CD4-positive, alpha-beta T cell (primary cell): ENCODE data around the gene LDLRAD4. TPM values are rescaled to one million over a fixed set of nuclear protein-coding genes. Genes with fewer than 3 reads are reported as not detected.
"Not testable (repeated sequence)": the region's sequence is repeated elsewhere in the genome, so short reads cannot be mapped to it uniquely, and the experiment has no call there.

Source experiments
- ATAC-seq: fragments of 200-7000 bp; cut with Tn5 transposase; one replicate; pipeline ENCODE4 v1.10.0; 2022; ENCODE audit warnings: mild to moderate bottlenecking; ENCODE audit not compliant: poor library complexity
- CTCF ChIA-PET: fragments of 350-600 bp; sonication (Branson Sonifier 250); formaldehyde crosslinking; loops from one replicate; lab custom pipeline; 2021; ENCODE audit warnings: antibody characterized with exemption, inconsistent platforms; lab: Charles Lee
- POLR2A ChIA-PET: fragments of 350-600 bp; sonication (Branson Sonifier 250); formaldehyde crosslinking; loops from one replicate; lab custom pipeline; 2021; ENCODE audit warnings: antibody characterized with exemption, inconsistent platforms; lab: Charles Lee
- DNase-seq, 14 experiments: peaks; one replicate each; pipeline ENCODE4 v3.0.0-alpha.2; 2013 to 2020; ENCODE audit warnings: mixed read lengths in 2 of 14
- H3K27ac ChIP-seq, 2 donors: one replicate each; pipeline versions ENCODE4 v1.5.1 to v1.7.0; 2013; ENCODE audit warnings: low read length in 2 of 2, low read depth in 1 of 2, mild to moderate bottlenecking in 1 of 2
- H3K27me3 ChIP-seq, 2 experiments: 1 replicate in 1 of 2; 2 replicates in 1 of 2; pipeline versions ENCODE4 v1.6.1 to v1.7.0; 2013; ENCODE audit warnings: low read length in 2 of 2, control low read depth in 1 of 2, mild to moderate bottlenecking in 1 of 2, moderate library complexity in 1 of 2; ENCODE audit not compliant: insufficient read depth in 2 of 2, control insufficient read depth in 1 of 2
- H3K36me3 ChIP-seq: one replicate; pipeline ENCODE4 v1.6.1; 2013; ENCODE audit warnings: low read length, control low read depth; ENCODE audit not compliant: insufficient read depth
- H3K4me1 ChIP-seq: one replicate; pipeline ENCODE4 v1.6.1; 2013; ENCODE audit warnings: low read length, control low read depth; ENCODE audit not compliant: insufficient read depth
- H3K4me3 ChIP-seq: one replicate; pipeline ENCODE4 v1.5.1; 2013; ENCODE audit warnings: mild to moderate bottlenecking, low read length, moderate library complexity
- H3K9me3 ChIP-seq, 2 experiments: 1 replicate in 1 of 2; 2 replicates in 1 of 2; pipeline versions ENCODE4 v1.6.1 to v1.7.0; 2013; ENCODE audit warnings: low read length in 2 of 2, mild to moderate bottlenecking in 2 of 2, control low read depth in 1 of 2, moderate library complexity in 1 of 2; ENCODE audit not compliant: control insufficient read depth in 1 of 2, insufficient read depth in 1 of 2
- H3K27ac Mint-ChIP-seq: one replicate; pipeline ENCODE4 v1.8.0; 2020; ENCODE audit warnings: mixed read lengths
- H3K27me3 Mint-ChIP-seq: one replicate; pipeline ENCODE4 v1.8.0; 2021; ENCODE audit warnings: mixed read lengths
- H3K36me3 Mint-ChIP-seq: one replicate; pipeline ENCODE4 v1.8.0; 2021; ENCODE audit warnings: low read depth, mixed read lengths
- H3K4me1 Mint-ChIP-seq: one replicate; pipeline ENCODE4 v1.8.0; 2021; ENCODE audit warnings: low read depth, mixed read lengths
- H3K4me3 Mint-ChIP-seq: one replicate; pipeline ENCODE4 v1.8.0; 2020; ENCODE audit warnings: mild to moderate bottlenecking, mixed read lengths
- H3K9me3 Mint-ChIP-seq: one replicate; pipeline ENCODE4 v1.8.0; 2020; ENCODE audit warnings: mixed read lengths
- CTCF ChIP-seq: fragments of 200-600 bp; IDR thresholded peaks from one replicate; pipeline ENCODE4 v1.8.0; 2022; ENCODE audit warnings: antibody characterized with exemption, mild to moderate bottlenecking
- intact Hi-C, 2 experiments: fragments of 100-400 bp; cut with DNase I in 1 of 2; cut with micrococcal nuclease in 1 of 2; formaldehyde crosslinking; loops; one replicate each; pipeline versions ENCODE4 v1.15.1 to v1.9.0; 2023 to 2025; cut with DNase I, micrococcal nuclease
- total RNA-seq, 174 experiments: library from RNA in 2 of 174; stranded (reverse) in 2 of 174; gene quantifications; one replicate each; pipeline ENCODE4 v1.2.3 and lab custom pipeline; 2021 to 2026

LDLRAD4 gene
- total RNA-seq, 2 experiments from 2014 or later: 51.9 to 52.7 TPM

DNA sequence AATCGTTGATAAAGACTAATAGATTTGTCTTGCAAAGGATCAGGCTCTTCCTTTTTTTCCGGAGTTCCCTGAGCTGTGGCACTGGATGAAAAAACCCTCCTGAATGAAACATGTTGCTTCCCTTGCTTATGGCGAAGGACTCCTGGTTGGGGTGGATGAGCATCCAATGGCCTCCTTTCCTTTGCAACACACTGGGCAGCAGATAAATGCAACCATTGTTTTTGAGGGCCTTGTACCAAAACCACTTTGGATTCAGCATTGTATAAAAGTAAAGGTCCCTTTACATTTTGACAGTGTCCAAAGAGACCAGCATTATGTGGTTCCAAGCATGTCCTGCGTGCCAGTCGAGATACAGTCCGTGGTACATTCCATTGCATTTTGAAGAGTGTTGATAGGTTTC, 463.1 kb downstream of the LDLRAD4 start:
- Mint-ChIP-seq H3K4me1 (peaks cover 26% of the 10 kb centered on the region), H3K27me3 (no peaks in the 10 kb centered on the region), H3K4me3 (no peak overlapping the region), H3K36me3 (peaks cover 22% of the 10 kb centered on the region), H3K27ac (no peak overlapping the region), H3K9me3 (no peaks in the 10 kb centered on the region)
- H3K27me3 ChIP-seq: no peaks in the 10 kb centered on the region
- ChIA-PET CTCF (no interaction called here), POLR2A (no interaction called here)
- DNase-seq (no peak), ATAC-seq (no peak)
- H3K4me1 ChIP-seq: no peaks in the 10 kb centered on the region
- intact Hi-C loops: no loop called here
- no peak overlapping the region for H3K27ac ChIP-seq
- no peak for TF ChIP-seq CTCF
- H3K4me3 ChIP-seq: no peak overlapping the region
- no peaks in the 10 kb centered on the region for H3K36me3 ChIP-seq
- H3K9me3 ChIP-seq: no peaks in the 10 kb centered on the region

GRCh38 chr18:13684546-13684945, 466.0 kb downstream of the LDLRAD4 start:
- Histone ChIP-seq H3K9me3 (no peaks in the 10 kb centered on the region), H3K36me3 (no peaks in the 10 kb centered on the region), H3K27me3 (no peaks in the 10 kb centered on the region), H3K27ac (no peak overlapping the region), H3K4me3 (no peak overlapping the region), H3K4me1 (no peaks in the 10 kb centered on the region)
- TF ChIP-seq CTCF: no peak
- CTCF ChIA-PET: no interaction called here
- Mint-ChIP-seq H3K27me3 (no peaks in the 10 kb centered on the region), H3K4me3 (no peak overlapping the region), H3K36me3 (peaks cover 22% of the 10 kb centered on the region), H3K9me3 (no peaks in the 10 kb centered on the region), H3K4me1 (peaks cover 35% of the 10 kb centered on the region), H3K27ac (no peak overlapping the region)
- ATAC-seq (no peak), DNase-seq (no peak)
- POLR2A ChIA-PET: no interaction called here
- intact Hi-C loops: no loop called here

DNA sequence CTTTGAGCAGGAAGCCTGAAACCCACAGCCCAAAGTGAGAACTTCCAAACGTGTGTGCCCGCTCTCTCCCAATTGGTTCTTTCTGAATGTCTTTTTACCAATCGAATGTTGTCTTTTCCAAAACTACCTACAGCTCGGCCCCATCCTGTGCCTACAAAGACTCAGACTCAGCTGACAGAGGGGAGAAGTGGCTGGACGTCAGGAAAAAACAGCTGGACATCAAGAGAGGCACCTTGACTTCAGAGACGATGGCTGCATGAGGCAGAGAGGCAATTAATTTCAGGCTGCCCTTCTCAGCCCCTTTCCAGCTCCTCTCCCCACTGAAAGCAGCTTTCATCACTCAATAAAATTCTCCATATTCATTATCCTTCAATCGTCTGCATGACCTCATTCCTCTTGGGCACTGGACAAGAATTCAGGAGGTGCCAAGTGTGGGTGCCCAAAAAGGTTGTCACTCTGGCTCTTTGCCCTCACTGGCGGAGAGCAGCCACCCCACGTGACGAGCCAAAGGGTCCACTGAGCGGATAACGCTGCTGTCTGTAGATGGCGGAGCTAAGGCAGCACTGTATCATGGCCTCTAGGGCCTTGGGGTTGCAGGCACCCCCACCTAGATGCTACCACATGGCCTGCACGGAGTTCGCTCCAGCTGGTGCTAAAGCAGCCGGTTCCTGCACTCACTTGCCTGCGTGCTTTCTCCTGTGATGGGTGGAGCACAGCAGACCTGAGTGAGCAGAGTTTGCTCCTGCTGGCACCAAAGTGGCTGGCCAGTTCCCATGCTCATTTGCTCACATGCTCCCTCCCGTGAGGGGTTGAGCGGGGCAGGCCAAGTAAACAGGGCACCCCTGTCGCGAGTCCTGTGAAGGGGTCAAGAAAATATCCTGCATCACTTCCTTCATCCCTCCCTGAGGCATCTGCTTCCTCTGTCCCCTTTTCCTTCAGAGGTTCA, 469.9 kb downstream of the LDLRAD4 start:
- Mint-ChIP-seq H3K9me3 (no peaks in the 10 kb centered on the region), H3K36me3 (peaks cover 22% of the 10 kb centered on the region), H3K4me3 (no peak overlapping the region), H3K27me3 (no peaks in the 10 kb centered on the region), H3K4me1 (peaks cover 36% of the 10 kb centered on the region), H3K27ac (no peak overlapping the region)
- H3K4me3 ChIP-seq: no peak overlapping the region
- intact Hi-C loops: no loop called here
- no peak for DNase-seq
- no peaks in the 10 kb centered on the region for H3K27me3 ChIP-seq
- no peak for ATAC-seq
- no peaks in the 10 kb centered on the region for H3K9me3 ChIP-seq
- ChIA-PET CTCF (no interaction called here), POLR2A (no interaction called here)
- no peaks in the 10 kb centered on the region for H3K4me1 ChIP-seq
- no peak for TF ChIP-seq CTCF
- no peak overlapping the region for H3K27ac ChIP-seq
- H3K36me3 ChIP-seq: no peaks in the 10 kb centered on the region

DNA sequence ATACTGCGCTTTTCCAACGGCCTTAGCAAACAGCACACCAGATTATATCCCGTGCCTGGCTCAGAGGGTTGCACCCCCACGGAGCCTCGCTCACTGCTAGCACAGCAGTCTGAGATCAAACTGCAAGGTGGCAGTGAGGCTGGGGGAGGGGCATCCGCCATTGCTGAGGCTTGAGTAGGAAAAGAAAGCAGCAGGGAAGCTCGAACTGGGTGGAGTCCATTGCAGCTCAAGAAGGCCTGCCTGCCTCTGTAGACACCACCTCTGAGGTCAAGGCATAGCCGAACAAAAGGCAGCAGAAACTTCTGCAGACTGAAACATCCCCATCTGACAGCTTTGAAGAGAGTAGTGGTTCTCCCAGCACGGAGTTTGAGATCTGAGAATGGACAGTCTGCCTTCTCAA, 471.5 kb downstream of the LDLRAD4 start:
- ATAC-seq, intact Hi-C loops, H3K27me3 ChIP-seq, H3K4me1 ChIP-seq, CTCF ChIA-PET, H3K27me3 Mint-ChIP-seq, H3K4me3 ChIP-seq, H3K4me3 Mint-ChIP-seq, H3K9me3 ChIP-seq, H3K27ac ChIP-seq, H3K27ac Mint-ChIP-seq, DNase-seq, H3K9me3 Mint-ChIP-seq, H3K36me3 ChIP-seq, POLR2A ChIA-PET: not testable (repeated sequence)
- peaks cover 33% of the 10 kb centered on the region for H3K4me1 Mint-ChIP-seq
- peaks cover 23% of the 10 kb centered on the region for H3K36me3 Mint-ChIP-seq

GRCh38 chr18:13695337-13695736, 476.8 kb downstream of the LDLRAD4 start:
- H3K27me3 Mint-ChIP-seq, H3K4me1 ChIP-seq, H3K4me3 Mint-ChIP-seq, H3K36me3 ChIP-seq, ATAC-seq, H3K9me3 Mint-ChIP-seq, CTCF ChIA-PET, POLR2A ChIA-PET, intact Hi-C loops, H3K27ac Mint-ChIP-seq, H3K27me3 ChIP-seq, H3K4me3 ChIP-seq, H3K27ac ChIP-seq, DNase-seq: not testable (repeated sequence)
- H3K9me3 ChIP-seq: peaks cover 0 to 12% of the 10 kb centered on the region in 2 experiments
- H3K4me1 Mint-ChIP-seq: peaks cover 19% of the 10 kb centered on the region
- H3K36me3 Mint-ChIP-seq: peaks cover 59% of the 10 kb centered on the region
